ENCODE data around the gene PAWR. TPM values are rescaled to one million over a fixed set of nuclear protein-coding genes. Genes with fewer than 3 reads are reported as not detected.
"Not testable (repeated sequence)": the region's sequence is repeated elsewhere in the genome, so short reads cannot be mapped to it uniquely, and the experiment has no call there.

PAWR gene
- total RNA-seq, 6 experiments from 2014 or later, result 55.2 to 89.4 (median 70.5) TPM

GRCh38 chr12:79546466-79547043 lies 144.2 kb downstream of the PAWR start:
- Mint-ChIP-seq H3K4me1 (ENCODE audit: low read depth) (peaks cover 68% of the 10 kb centered on the region), H3K4me3 (peak overlapping the region; percentile 66), H3K36me3 (ENCODE audit: low read depth) (peaks cover 25% of the 10 kb centered on the region), H3K27ac (peak overlapping the region; percentile 88), H3K9me3 (peaks cover 18% of the 10 kb centered on the region), H3K27me3 (ENCODE audit: insufficient read depth) (no peaks in the 10 kb centered on the region)
- TF ChIP-seq CTCF (IDR thresholded peaks at IDR 0.05), result no peak
- DNase-seq, result no peak

GRCh38 chr12:79544439-79544838 lies 146.3 kb downstream of the PAWR start:
- DNase-seq; H3K36me3 Mint-ChIP-seq (ENCODE audit: low read depth); H3K4me3 Mint-ChIP-seq; H3K9me3 Mint-ChIP-seq; H3K27me3 Mint-ChIP-seq (ENCODE audit: insufficient read depth): not testable (repeated sequence)
- H3K4me1 Mint-ChIP-seq (ENCODE audit: low read depth), result peaks cover 61% of the 10 kb centered on the region
- peak overlapping the region; percentile 89 for H3K27ac Mint-ChIP-seq

GRCh38 chr12:79537675-79538074 lies 153.1 kb downstream of the PAWR start:
- Mint-ChIP-seq H3K27ac (no peak overlapping the region), H3K27me3 (ENCODE audit: insufficient read depth) (peaks cover 2% of the 10 kb centered on the region), H3K9me3 (no peaks in the 10 kb centered on the region), H3K36me3 (ENCODE audit: low read depth) (peaks cover 5% of the 10 kb centered on the region; the same call in 1 of the 2 replicates), H3K4me1 (ENCODE audit: low read depth) (peaks cover 15% of the 10 kb centered on the region; the same call in 1 of the 2 replicates), H3K4me3 (no peak overlapping the region)
- no peak for DNase-seq
- TF ChIP-seq CTCF (IDR thresholded peaks at IDR 0.05), result no peak

DNA sequence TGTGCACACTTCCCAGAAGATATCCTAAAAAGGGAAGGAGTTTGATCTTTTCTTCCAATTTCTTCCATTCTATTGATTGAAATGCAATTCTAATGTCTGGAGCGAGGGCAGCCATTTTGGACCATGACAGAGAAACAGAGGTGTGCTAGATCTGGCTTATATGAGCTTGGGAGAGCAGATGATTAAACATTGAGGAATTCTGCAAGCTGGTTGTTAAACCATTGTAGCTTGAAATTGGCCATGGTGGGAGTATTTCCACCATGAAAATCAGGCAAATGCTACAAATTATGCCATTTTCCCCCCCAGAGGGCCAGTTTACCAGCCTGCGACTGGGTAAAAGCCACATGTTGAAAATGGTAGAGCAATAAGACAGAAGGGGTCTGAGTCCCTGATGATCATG lies 155.0 kb downstream of the PAWR start:
- H3K4me1 Mint-ChIP-seq (ENCODE audit: low read depth), result peaks cover 26% of the 10 kb centered on the region
- H3K27me3 Mint-ChIP-seq (ENCODE audit: insufficient read depth), result no peaks in the 10 kb centered on the region; the same call in 1 of the 2 replicates
- H3K4me3 Mint-ChIP-seq, result no peak overlapping the region
- no peak for DNase-seq
- H3K9me3 Mint-ChIP-seq, result no peaks in the 10 kb centered on the region
- peaks cover 5% of the 10 kb centered on the region; the same call in 1 of the 2 replicates for H3K36me3 Mint-ChIP-seq (ENCODE audit: low read depth)
- TF ChIP-seq CTCF (IDR thresholded peaks at IDR 0.05), result no peak
- no peak overlapping the region for H3K27ac Mint-ChIP-seq

Other genes with a start within 250 kb of the PAWR start
- 100 to 1,000 TPM; 104 to 122 (median 113) TPM for gene PPP1R12A, start 244.1 kb upstream of the PAWR start, total RNA-seq (2021; fragmentation: NEBNext Ultra II Directional; extraction: Animal tissue kit (Norgen Biotek cat#: 25700))